Neural cell (in vitro differentiated cells): ENCODE data around the gene SMCHD1. TPM values are rescaled to one million over a fixed set of nuclear protein-coding genes. Genes with fewer than 3 reads are reported as not detected.

Experiments
- H2AFZ ChIP-seq: fragments of 200-600, 300-800 bp; sonication (generic), shearing (Covaris generic); 2 replicates; pipeline ENCODE4 v1.6.0; 2014; ENCODE audit warnings: low read depth, mild to moderate bottlenecking, antibody characterized with exemption, low read length, moderate library complexity
- H3F3A ChIP-seq: fragments of 200-600 bp; shearing (Covaris generic); 2 replicates; pipeline ENCODE4 v1.6.1; 2016; ENCODE audit warnings: mild to moderate bottlenecking, moderate library complexity, mixed read lengths, antibody characterized with exemption, low read length; ENCODE audit not compliant: insufficient read depth, poor library complexity, severe bottlenecking
- H3K27ac ChIP-seq: fragments of 200-600, 300-800 bp; sonication (generic), shearing (Covaris generic); 2 replicates; pipeline ENCODE4 v1.5.1; 2014; ENCODE audit warnings: mild to moderate bottlenecking, low read length, moderate library complexity
- H3K27me3 ChIP-seq: fragments of 300-800, 200-600 bp; sonication (generic), shearing (Covaris generic); 2 replicates; pipeline ENCODE4 v1.6.0; 2014; ENCODE audit warnings: mild to moderate bottlenecking, low read depth, low read length, moderate library complexity; ENCODE audit not compliant: insufficient read depth
- H3K36me3 ChIP-seq: fragments of 300-800, 200-600 bp; sonication (generic), shearing (Covaris generic); 2 replicates; pipeline ENCODE4 v1.5.1; 2014; ENCODE audit warnings: mild to moderate bottlenecking, antibody characterized with exemption, low read length, moderate library complexity; ENCODE audit not compliant: insufficient read depth
- H3K4me2 ChIP-seq: fragments of 300-800, 200-600 bp; sonication (generic), shearing (Covaris generic); 2 replicates; pipeline ENCODE4 v1.6.0; 2014; ENCODE audit warnings: mild to moderate bottlenecking, low read length
- H3K4me3 ChIP-seq: fragments of 300-800, 200-600 bp; sonication (generic), shearing (Covaris generic); 2 replicates; pipeline ENCODE4 v1.5.1; 2014; ENCODE audit warnings: mild to moderate bottlenecking, low read length, moderate library complexity
- H3K79me2 ChIP-seq: fragments of 200-600 bp; shearing (Covaris generic); replicated peaks from 2 replicates; pipeline ENCODE4 v1.6.0; 2014; ENCODE audit warnings: mild to moderate bottlenecking, low read length, moderate library complexity; ENCODE audit not compliant: insufficient read depth
- H3K9ac ChIP-seq: fragments of 300-800, 200-600 bp; sonication (generic), shearing (Covaris generic); 2 replicates; pipeline ENCODE4 v1.6.1; 2016; ENCODE audit warnings: mild to moderate bottlenecking, low read length, mixed read lengths
- H3K9me2 ChIP-seq: fragments of 200-600 bp; shearing (Covaris generic); 2 replicates; pipeline ENCODE4 v1.6.1; 2016; ENCODE audit warnings: mild to moderate bottlenecking, low read length, mixed read lengths; ENCODE audit not compliant: insufficient read depth
- H3K9me3 ChIP-seq: fragments of 200-600, 300-800 bp; sonication (generic), shearing (Covaris generic); 2 replicates; pipeline ENCODE4 v1.6.1; 2016; ENCODE audit warnings: mild to moderate bottlenecking, mixed run types, low read length, moderate library complexity, mixed read lengths
- H4K20me1 ChIP-seq: fragments of 200-600 bp; shearing (Covaris generic); 2 replicates; pipeline ENCODE4 v1.6.1; 2016; ENCODE audit warnings: mild to moderate bottlenecking, mixed run types; ENCODE audit not compliant: insufficient read depth
- EP300 ChIP-seq: fragments of 450-650 bp; conservative IDR thresholded peaks from 2 replicates; pipeline ENCODE4 v1.6.1; 2014; ENCODE audit warnings: antibody characterized with exemption, mild to moderate bottlenecking, moderate library complexity; ENCODE audit not compliant: poor library complexity, severe bottlenecking
- EZH2 ChIP-seq: fragments of 200-600, 300-800 bp; shearing (Covaris generic), sonication (generic); IDR thresholded peaks from 2 replicates; pipeline ENCODE4 v1.6.1; 2014; ENCODE audit warnings: antibody characterized with exemption, low read length, borderline replicate concordance, mild to moderate bottlenecking; ENCODE audit not compliant: insufficient read depth, poor library complexity, severe bottlenecking
- MXI1 ChIP-seq: fragments of 450-650 bp; conservative IDR thresholded peaks from 2 replicates; pipeline ENCODE4 v1.6.1; 2014; ENCODE audit warnings: antibody characterized with exemption, mild to moderate bottlenecking; ENCODE audit not compliant: poor library complexity, severe bottlenecking
- POLR2AphosphoS5 ChIP-seq: IDR thresholded peaks from 2 replicates; pipeline ENCODE4 v1.6.1; 2012
- RAD21 ChIP-seq: fragments of 450-650 bp; conservative IDR thresholded peaks from 2 replicates; pipeline ENCODE4 v1.6.1; 2014; ENCODE audit warnings: antibody characterized with exemption, mild to moderate bottlenecking, moderate library complexity
- REST ChIP-seq: IDR thresholded peaks from 2 replicates; pipeline ENCODE4 v1.6.1; 2012; ENCODE audit warnings: borderline replicate concordance
- SMC3 ChIP-seq: fragments of 450-650 bp; conservative IDR thresholded peaks from 2 replicates; pipeline ENCODE4 v1.6.1; 2014; ENCODE audit warnings: antibody characterized with exemption, mild to moderate bottlenecking, moderate library complexity; ENCODE audit not compliant: poor library complexity
- TAF1 ChIP-seq: IDR thresholded peaks from 2 replicates; pipeline ENCODE4 v1.6.1; 2012; ENCODE audit warnings: low read depth
- polyA plus RNA-seq: library from polyadenylated mRNA; depleted of rRNA; stranded (reverse); fragments of >200 nt; gene quantifications from 2 replicates; pipeline ENCODE4 v1.2.3, GENCODE V29; 2014
- TF ChIP-seq, protein P1 (sequence below): fragments of 450-650 bp; IDR thresholded peaks from 2 replicates; pipeline ENCODE4 v1.5.1; 2014; ENCODE audit warnings: antibody characterized with exemption, mild to moderate bottlenecking, moderate library complexity; ENCODE audit not compliant: poor library complexity, severe bottlenecking

The SMCHD1 gene
- polyA plus RNA-seq, 1 donor from 2014 or later, result 49.4 TPM

DNA sequence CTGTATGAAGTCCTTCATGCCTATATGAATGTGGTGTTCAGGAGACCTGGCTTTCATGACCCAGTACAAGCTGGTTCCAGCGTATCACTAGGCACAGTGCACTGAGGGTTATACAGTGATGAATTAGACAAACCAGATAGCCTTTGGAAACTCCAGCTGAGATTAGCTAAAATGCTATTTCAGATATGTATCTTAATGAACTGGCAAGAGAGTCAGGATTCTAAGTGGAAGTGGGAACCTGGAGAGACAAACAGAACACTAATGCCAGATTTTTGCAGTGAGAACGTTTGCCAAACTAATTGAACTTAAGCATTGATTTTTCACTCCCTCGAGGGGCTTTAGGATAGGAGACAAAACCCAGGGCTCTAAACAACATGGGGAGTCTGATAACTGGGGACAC is 125.2 kb downstream of the SMCHD1 start:
- no peaks in the 10 kb centered on the region for H3K36me3 ChIP-seq
- H3K9ac ChIP-seq, result no peak overlapping the region
- H3K9me2 ChIP-seq, result no peaks in the 10 kb centered on the region
- no peak overlapping the region for H3K27ac ChIP-seq
- H3K4me3 ChIP-seq, result no peak overlapping the region
- no peak overlapping the region for H2AFZ ChIP-seq
- no peaks in the 10 kb centered on the region for H4K20me1 ChIP-seq
- H3K79me2 ChIP-seq, result no peaks in the 10 kb centered on the region
- TF ChIP-seq REST, result no peak
- no peak for TF ChIP-seq MXI1
- TF ChIP-seq POLR2AphosphoS5, result no peak
- no peak for TF ChIP-seq SMC3
- TF ChIP-seq, protein P1, sequence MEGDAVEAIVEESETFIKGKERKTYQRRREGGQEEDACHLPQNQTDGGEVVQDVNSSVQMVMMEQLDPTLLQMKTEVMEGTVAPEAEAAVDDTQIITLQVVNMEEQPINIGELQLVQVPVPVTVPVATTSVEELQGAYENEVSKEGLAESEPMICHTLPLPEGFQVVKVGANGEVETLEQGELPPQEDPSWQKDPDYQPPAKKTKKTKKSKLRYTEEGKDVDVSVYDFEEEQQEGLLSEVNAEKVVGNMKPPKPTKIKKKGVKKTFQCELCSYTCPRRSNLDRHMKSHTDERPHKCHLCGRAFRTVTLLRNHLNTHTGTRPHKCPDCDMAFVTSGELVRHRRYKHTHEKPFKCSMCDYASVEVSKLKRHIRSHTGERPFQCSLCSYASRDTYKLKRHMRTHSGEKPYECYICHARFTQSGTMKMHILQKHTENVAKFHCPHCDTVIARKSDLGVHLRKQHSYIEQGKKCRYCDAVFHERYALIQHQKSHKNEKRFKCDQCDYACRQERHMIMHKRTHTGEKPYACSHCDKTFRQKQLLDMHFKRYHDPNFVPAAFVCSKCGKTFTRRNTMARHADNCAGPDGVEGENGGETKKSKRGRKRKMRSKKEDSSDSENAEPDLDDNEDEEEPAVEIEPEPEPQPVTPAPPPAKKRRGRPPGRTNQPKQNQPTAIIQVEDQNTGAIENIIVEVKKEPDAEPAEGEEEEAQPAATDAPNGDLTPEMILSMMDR, result no peak
- no peak for TF ChIP-seq EZH2
- no peak for TF ChIP-seq RAD21
- TF ChIP-seq EP300, result no peak
- TF ChIP-seq TAF1, result no peak
- no peak overlapping the region for H3K4me2 ChIP-seq
- H3K27me3 ChIP-seq, result no peaks in the 10 kb centered on the region
- H3F3A ChIP-seq, result no peaks in the 10 kb centered on the region
- no peaks in the 10 kb centered on the region for H3K9me3 ChIP-seq

DNA sequence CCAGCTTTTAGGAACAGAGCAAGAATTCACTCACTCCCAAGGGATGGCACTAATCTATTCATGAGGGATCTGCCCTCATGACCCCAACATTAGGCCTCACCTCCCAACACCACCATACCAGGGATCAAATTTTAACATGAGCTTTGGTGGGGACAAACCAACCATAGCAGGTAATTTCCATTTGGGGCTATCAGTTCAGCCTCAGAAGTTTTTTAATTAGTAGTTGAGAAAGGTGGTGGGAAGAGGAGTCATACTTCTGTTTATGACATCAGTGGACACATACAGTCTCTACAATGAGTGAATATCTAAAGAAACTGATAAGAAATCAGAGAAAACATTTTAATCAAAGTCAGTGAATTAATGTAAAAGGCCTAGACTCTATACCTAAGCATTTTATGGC is 131.7 kb downstream of the SMCHD1 start:
- Histone ChIP-seq H3K9me3 (no peaks in the 10 kb centered on the region), H3K36me3 (peaks cover 9% of the 10 kb centered on the region), H3K9me2 (no peaks in the 10 kb centered on the region), H3F3A (no peaks in the 10 kb centered on the region), H3K27me3 (no peaks in the 10 kb centered on the region), H2AFZ (no peak overlapping the region), H4K20me1 (no peaks in the 10 kb centered on the region), H3K4me3 (no peak overlapping the region), H3K9ac (no peak overlapping the region), H3K79me2 (no peaks in the 10 kb centered on the region), H3K27ac (no peak overlapping the region), H3K4me2 (no peak overlapping the region)
- TF ChIP-seq MXI1 (no peak), REST (no peak), RAD21 (no peak), SMC3 (no peak), POLR2AphosphoS5 (no peak), EP300 (no peak), TAF1 (no peak), EZH2 (no peak)
- TF ChIP-seq, protein P1, result no peak
